Measurements from ENCODE around the gene TAAR8.
"Not testable (repeated sequence)": the region's sequence is repeated elsewhere in the genome, so short reads cannot be mapped to it uniquely, and the experiment has no call there.

Gene TAAR8

GRCh38 chr6:132552372-132552771, at the start of gene TAAR8:
Gene TAAR8, plus strand, starts transcription at chr6:132552672. Its CDS starts 21 bp downstream, at chr6:132552693.
- DNase-seq: no peak

GRCh38 chr6:132504757-132505156, 47.7 kb upstream of the TAAR8 start:
- DNase-seq: no peak

GRCh38 chr6:132505158-132505557, 47.3 kb upstream of the TAAR8 start:
- DNase-seq: no peak

GRCh38 chr6:132506461-132506860, 46.0 kb upstream of the TAAR8 start:
- no peak for DNase-seq

- no peak for DNase-seq
Observed at GRCh38 chr6:132506869-132507808, 45.3 kb upstream of the TAAR8 start.

- DNase-seq: no peak
Observed at GRCh38 chr6:132511210-132511830, 41.2 kb upstream of the TAAR8 start.

GRCh38 chr6:132511831-132512220, 40.6 kb upstream of the TAAR8 start:
- DNase-seq: no peak

GRCh38 chr6:132512342-132512637, 40.2 kb upstream of the TAAR8 start:
- no peak for DNase-seq

- DNase-seq: peak; percentile 38
Observed at GRCh38 chr6:132512638-132513632, 39.5 kb upstream of the TAAR8 start, which contains the start of gene STX7. Gene STX7, minus strand, starts transcription at chr6:132513116. Its CDS starts 9,586 bp downstream, at chr6:132503530.

- no peak for DNase-seq
Observed at GRCh38 chr6:132513831-132514545, 38.5 kb upstream of the TAAR8 start.

- no peak for DNase-seq
Observed at GRCh38 chr6:132515386-132515785, 37.1 kb upstream of the TAAR8 start.

- DNase-seq: no peak
Observed at GRCh38 chr6:132520953-132521352, 31.5 kb upstream of the TAAR8 start.

GRCh38 chr6:132524646-132525045, 27.8 kb upstream of the TAAR8 start:
- no peak for DNase-seq

- DNase-seq: no peak
Observed at GRCh38 chr6:132525866-132526265, 26.6 kb upstream of the TAAR8 start.

GRCh38 chr6:132526461-132526860, 26.0 kb upstream of the TAAR8 start:
- no peak for DNase-seq

- DNase-seq: no peak
Observed at GRCh38 chr6:132527791-132528190, 24.7 kb upstream of the TAAR8 start.

- peak; percentile 38 for DNase-seq
Observed at GRCh38 chr6:132530293-132530974, 22.0 kb upstream of the TAAR8 start.

- not testable (repeated sequence) for DNase-seq
Observed at GRCh38 chr6:132534546-132534945, 17.9 kb upstream of the TAAR8 start.

GRCh38 chr6:132537145-132537544, 15.3 kb upstream of the TAAR8 start:
- DNase-seq: no peak

GRCh38 chr6:132537977-132538376, 14.5 kb upstream of the TAAR8 start, which contains the start of gene TAAR9:
Gene TAAR9, plus strand, starts transcription at chr6:132538277. Its CDS starts 13 bp downstream, at chr6:132538290.
- DNase-seq: no peak

- no peak for DNase-seq
Observed at GRCh38 chr6:132544826-132545225, 7.6 kb upstream of the TAAR8 start.
